Breast epithelium (tissue), 4 donors: ENCODE results near the gene S100A1. TPM values are rescaled to one million over a fixed set of nuclear protein-coding genes. Genes with fewer than 3 reads are reported as not detected.

Experiments
- DNase-seq, 2 donors: peaks; one replicate each; pipeline ENCODE4 v3.0.0-alpha.2; 2019; ENCODE audit warnings: low spot score in 2 of 2
- H3K27ac ChIP-seq, 2 donors: fragments of 200-600 bp; sonication (generic) in 1 of 2; one replicate each; pipeline ENCODE4 v1.5.1; 2016 to 2019; ENCODE audit warnings: mild to moderate bottlenecking in 1 of 2
- H3K27me3 ChIP-seq, 2 donors: fragments of 200-600 bp; sonication (generic) in 1 of 2; one replicate each; pipeline versions ENCODE4 v1.5.1 to v1.6.0; 2017 to 2019; ENCODE audit warnings: control low read depth in 1 of 2, mild to moderate bottlenecking in 1 of 2
- H3K36me3 ChIP-seq: fragments of 200-600 bp; one replicate; pipeline ENCODE4 v1.5.1; 2019
- H3K4me1 ChIP-seq, 2 donors: fragments of 200-600 bp; sonication (generic); one replicate each; pipeline ENCODE4 v1.5.1; 2016 to 2019; ENCODE audit warnings: control low read depth in 1 of 2
- H3K4me3 ChIP-seq, 3 donors: fragments of 200-600 bp; sonication (generic); 1 replicate in 2 of 3; 2 replicates in 1 of 3; pipeline ENCODE4 v1.5.1; 2016 to 2019; ENCODE audit warnings: mild to moderate bottlenecking in 3 of 3, moderate library complexity in 2 of 3
- H3K9me3 ChIP-seq, 2 donors: fragments of 200-600 bp; sonication (generic) in 1 of 2; one replicate each; pipeline ENCODE4 v1.5.1; 2016 to 2019; ENCODE audit warnings: control low read depth in 1 of 2
- CTCF ChIP-seq, 3 donors: fragments of 450-650 bp; IDR thresholded peaks; one replicate each; pipeline ENCODE4 v1.5.1; 2016 to 2017; ENCODE audit warnings: antibody characterized with exemption in 3 of 3, mild to moderate bottlenecking in 3 of 3, moderate library complexity in 3 of 3
- POLR2A ChIP-seq: fragments of 450-650 bp; IDR thresholded peaks from one replicate; pipeline ENCODE4 v1.6.1; 2016; ENCODE audit warnings: antibody characterized with exemption, mild to moderate bottlenecking, moderate library complexity
- POLR2AphosphoS5 ChIP-seq, 3 donors: sonication (generic); formaldehyde crosslinking; IDR thresholded peaks; one replicate each; pipeline ENCODE4 v1.6.1; 2017; ENCODE audit warnings: antibody characterized with exemption in 3 of 3
- intact Hi-C: fragments of 100-400 bp; cut with DNase I; formaldehyde crosslinking; loops from one replicate; pipeline ENCODE4 v1.15.1; 2023; ENCODE audit warnings: low total_unique reads
- total RNA-seq, 3 donors: library from RNA; depleted of rRNA; stranded (reverse); fragments of >200 nt; gene quantifications; one replicate each; pipeline ENCODE4 v1.1.0, GENCODE V29; 2016

S100A1 gene
- total RNA-seq, 3 donors from 2014 or later, result 6.1 to 40.0 (median 28.5) TPM

DNA sequence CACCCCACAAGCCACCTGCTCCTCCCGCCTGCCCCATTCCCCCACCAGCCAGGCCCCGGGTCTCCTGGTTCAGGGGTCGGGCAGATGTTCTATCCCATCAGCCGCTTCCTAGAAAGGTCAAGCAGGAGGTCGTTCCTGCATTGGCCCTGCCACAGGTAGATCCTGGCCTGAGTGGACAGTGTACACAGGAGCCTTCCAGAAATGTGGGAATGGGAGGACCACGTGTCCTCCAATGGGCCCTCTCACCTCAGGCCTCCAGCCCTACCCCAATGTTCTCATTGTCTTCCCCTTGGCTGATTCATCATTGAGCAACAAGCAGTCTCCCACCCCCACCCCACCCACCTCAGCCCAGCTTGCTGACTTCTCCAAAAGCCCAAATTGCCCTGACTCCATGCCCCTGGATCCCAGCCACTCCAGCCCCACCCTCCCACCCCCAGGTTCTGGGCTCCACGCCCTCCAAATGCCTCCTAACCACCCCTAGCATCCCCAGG lies 17.4 kb upstream of the S100A1 start:
- peak overlapping the region in 2 of 3 donors; percentile 68 to 83 for H3K4me3 ChIP-seq
- H3K4me1 ChIP-seq, result peaks cover 20 to 45% of the 10 kb centered on the region in 2 donors
- H3K9me3 ChIP-seq, result no peaks in the 10 kb centered on the region
- no peaks in the 10 kb centered on the region for H3K27me3 ChIP-seq
- DNase-seq, result no peak
- H3K36me3 ChIP-seq, result no peaks in the 10 kb centered on the region
- TF ChIP-seq POLR2A (no peak), POLR2AphosphoS5 (IDR thresholded peaks at IDR 0.05) (peak in 1 of 3 donors; percentile 20)
- H3K27ac ChIP-seq, result peak overlapping the region; percentile 98 to 100
- intact Hi-C loops, result no loop called here

GRCh38 chr1:153611356-153611755 lies 16.9 kb upstream of the S100A1 start:
- no peak for TF ChIP-seq CTCF (IDR thresholded peaks at IDR 0.05)
- TF ChIP-seq POLR2AphosphoS5 (IDR thresholded peaks at IDR 0.05), result no peak
- no peak for TF ChIP-seq POLR2A
- H3K27ac ChIP-seq, result peak overlapping the region; percentile 98 to 100

GRCh38 chr1:153612111-153612754 lies 16.0 kb upstream of the S100A1 start:
- Histone ChIP-seq H3K4me3 (peak overlapping the region; percentile 49 to 83 (median 68)), H3K27ac (peak overlapping the region; percentile 98 to 100), H3K9me3 (no peaks in the 10 kb centered on the region), H3K27me3 (no peaks in the 10 kb centered on the region), H3K4me1 (peaks cover 20 to 52% of the 10 kb centered on the region in 2 donors), H3K36me3 (no peaks in the 10 kb centered on the region)
- DNase-seq, result peak in 1 of 2 donors; percentile 62
- intact Hi-C loops, result no loop called here
- TF ChIP-seq POLR2AphosphoS5 (IDR thresholded peaks at IDR 0.05), result no peak
- TF ChIP-seq POLR2A, result no peak
- TF ChIP-seq CTCF (IDR thresholded peaks at IDR 0.05), result no peak

More at GRCh38 chr1:153611356-153611755, 16.9 kb upstream of the S100A1 start:
- Histone ChIP-seq H3K27me3 (no peaks in the 10 kb centered on the region), H3K4me3 (peak overlapping the region in 2 of 3 donors; percentile 68 to 83), H3K36me3 (no peaks in the 10 kb centered on the region), H3K4me1 (peaks cover 20 to 48% of the 10 kb centered on the region in 2 donors), H3K9me3 (no peaks in the 10 kb centered on the region)
- intact Hi-C loops, result no loop called here
- DNase-seq, result no peak

DNA sequence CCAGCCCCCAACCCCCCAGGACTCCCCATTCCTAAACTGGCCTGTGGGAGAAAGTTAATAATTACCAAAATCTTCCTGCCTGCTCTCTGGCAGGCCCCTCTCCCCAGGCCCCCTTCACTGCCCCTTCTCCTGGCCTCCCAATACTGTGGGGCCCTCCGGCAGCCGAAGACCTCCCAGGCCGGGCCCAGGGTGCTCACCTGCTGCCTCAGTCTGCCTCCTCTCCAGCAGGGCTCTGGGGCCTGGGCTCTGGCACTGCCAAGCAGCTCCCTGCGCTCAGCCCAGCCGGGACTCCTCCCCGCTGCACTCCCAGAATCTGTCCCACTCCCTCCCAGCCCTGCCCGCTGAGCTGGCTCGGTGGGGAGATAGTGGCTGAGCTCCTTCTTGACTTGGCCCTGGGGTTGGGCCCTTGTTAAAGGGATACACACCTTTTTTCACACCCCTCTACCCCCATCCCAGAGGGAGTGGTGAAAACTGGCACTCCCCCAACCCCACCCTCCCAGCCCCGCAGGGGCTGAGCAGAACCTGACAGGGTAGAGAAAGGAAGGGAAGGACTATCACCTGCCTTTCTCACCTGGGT lies 15.4 kb upstream of the S100A1 start, which contains the start of gene S100A16:
TSS of gene S100A16 (minus strand) at position 383 of the 577 bp plus-strand sequence. CDS start 4,986 bp downstream, outside the sequence.
- TF ChIP-seq POLR2A (peak; percentile 52), POLR2AphosphoS5 (IDR thresholded peaks at IDR 0.05) (peak; percentile 13 to 79 (median 40)), CTCF (IDR thresholded peaks at IDR 0.05) (no peak)
- Histone ChIP-seq H3K36me3 (no peaks in the 10 kb centered on the region), H3K9me3 (no peaks in the 10 kb centered on the region), H3K27ac (peak within 1 kb of the TSS; percentile 98 to 100), H3K27me3 (no peaks in the 10 kb centered on the region), H3K4me3 (peak within 1 kb of the TSS; percentile 49 to 83 (median 68)), H3K4me1 (peaks cover 20 to 46% of the 10 kb centered on the region in 2 donors)
- DNase-seq, result peak; percentile 82
- intact Hi-C loops, result no loop called here

DNA sequence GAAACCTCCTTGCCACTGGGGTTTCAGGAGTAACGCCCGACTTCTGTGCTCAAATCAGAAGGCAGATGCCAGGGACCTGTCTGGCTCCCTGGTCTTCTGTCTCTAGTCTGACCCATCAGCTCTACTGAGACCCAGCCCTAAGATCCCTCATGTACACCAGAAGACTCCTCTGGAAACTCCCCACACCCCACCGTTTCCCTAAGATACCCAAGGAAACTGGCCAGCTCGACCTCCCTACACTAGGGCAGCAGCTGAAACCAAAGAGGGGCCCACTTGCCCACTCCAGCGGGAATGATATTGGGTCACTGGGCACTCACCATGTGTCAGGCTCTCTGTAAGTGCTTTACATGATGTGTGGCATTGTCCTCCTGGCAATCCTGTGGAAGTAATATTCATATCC lies 14.8 kb upstream of the S100A1 start:
- Histone ChIP-seq H3K27ac (peak overlapping the region; percentile 98 to 100), H3K4me3 (peak overlapping the region in 2 of 3 donors; percentile 68 to 83), H3K4me1 (peaks cover 16 to 41% of the 10 kb centered on the region in 2 donors), H3K27me3 (no peaks in the 10 kb centered on the region), H3K9me3 (no peaks in the 10 kb centered on the region), H3K36me3 (no peaks in the 10 kb centered on the region)
- TF ChIP-seq POLR2AphosphoS5 (IDR thresholded peaks at IDR 0.05) (no peak), CTCF (IDR thresholded peaks at IDR 0.05) (no peak), POLR2A (no peak)
- no peak for DNase-seq
- intact Hi-C loops, result no loop called here
